HG03520 (cell line): ENCODE measurements around the gene MCL1.

Source experiments
- ATAC-seq: cut with Tn5 transposase; IDR thresholded peaks from one replicate; pipeline ENCODE4 v1.9.1; 2021; ENCODE audit warnings: mild to moderate bottlenecking, moderate library complexity; ENCODE audit not compliant: unreplicated experiment

MCL1 gene

GRCh38 chr1:150557813-150558212, 21.6 kb downstream of the MCL1 start:
- no peak for ATAC-seq

DNA sequence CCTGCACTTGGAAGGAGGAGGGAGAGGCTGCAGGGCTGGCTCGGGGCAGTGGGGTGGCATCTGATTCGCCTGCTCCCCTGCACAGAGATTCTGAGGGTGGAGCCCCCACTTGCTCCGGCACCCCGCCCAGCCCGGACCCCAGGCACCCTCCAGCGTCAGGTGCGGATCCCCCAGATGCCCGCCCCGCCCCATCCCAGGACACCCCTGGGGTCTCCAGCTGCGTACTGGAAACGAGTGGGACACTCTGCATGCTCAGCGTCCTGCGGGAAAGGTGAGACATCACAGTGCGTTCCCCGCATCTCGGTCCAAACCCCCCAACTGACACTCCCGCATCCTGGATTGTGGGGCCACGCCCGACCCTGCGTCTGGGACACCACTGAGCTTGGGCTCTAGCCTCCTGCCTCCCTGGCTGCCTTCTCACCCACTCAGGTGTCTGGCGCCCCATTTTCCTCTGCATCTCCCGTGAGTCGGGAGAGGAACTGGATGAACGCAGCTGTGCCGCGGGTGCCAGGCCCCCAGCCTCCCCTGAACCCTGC, 22.3 kb downstream of the MCL1 start:
- ATAC-seq, result no peak

- no peak for ATAC-seq
Measured at GRCh38 chr1:150555971-150556865, 23.2 kb downstream of the MCL1 start.

DNA sequence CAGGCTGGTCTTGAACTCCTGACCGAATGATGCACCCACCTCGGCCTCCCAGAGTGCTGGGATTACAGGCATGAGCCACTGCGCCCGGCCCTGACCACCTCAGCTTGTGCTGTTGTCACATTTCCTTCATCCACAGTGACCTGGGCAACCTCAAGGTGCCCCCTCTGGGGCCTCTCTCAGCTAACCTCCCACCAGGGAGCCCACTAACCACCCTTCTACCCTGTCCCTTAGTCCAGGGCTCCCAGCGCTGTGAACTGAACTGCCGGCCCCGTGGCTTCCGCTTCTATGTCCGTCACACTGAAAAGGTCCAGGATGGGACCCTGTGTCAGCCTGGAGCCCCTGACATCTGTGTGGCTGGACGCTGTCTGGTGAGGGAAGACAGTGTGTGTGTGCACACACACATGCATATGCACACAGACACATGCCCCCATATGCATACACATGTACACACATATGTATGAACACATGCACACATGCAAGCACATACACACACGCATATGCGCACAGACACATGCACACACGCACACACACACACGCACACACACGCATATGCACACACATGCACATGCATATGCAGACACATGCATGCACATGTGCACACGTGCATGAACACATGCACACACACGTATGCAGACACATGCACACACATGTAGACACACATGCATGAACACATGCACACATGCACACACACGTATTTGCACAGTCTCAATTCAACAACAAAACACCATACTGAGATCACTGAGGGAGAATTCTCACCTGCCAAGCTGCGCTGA, 24.0 kb downstream of the MCL1 start:
- ATAC-seq, result no peak

DNA sequence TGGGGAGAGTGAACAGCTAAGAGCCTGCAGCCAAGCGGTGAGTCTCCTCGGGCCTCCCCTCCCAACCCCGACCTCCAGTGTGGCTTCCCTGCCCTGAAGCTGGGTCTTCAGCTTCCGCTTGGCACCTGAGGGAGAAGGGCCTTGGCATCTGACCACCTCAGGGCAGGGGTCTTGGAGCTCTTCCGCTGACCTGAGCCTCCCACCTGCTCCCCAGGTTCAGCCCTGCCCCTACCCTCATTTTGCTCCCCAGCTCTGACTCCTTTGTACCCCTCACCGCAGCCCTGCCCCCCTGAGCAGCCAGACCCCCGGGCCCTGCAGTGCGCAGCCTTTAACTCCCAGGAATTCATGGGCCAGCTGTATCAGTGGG, 25.3 kb downstream of the MCL1 start:
- no peak for ATAC-seq

DNA sequence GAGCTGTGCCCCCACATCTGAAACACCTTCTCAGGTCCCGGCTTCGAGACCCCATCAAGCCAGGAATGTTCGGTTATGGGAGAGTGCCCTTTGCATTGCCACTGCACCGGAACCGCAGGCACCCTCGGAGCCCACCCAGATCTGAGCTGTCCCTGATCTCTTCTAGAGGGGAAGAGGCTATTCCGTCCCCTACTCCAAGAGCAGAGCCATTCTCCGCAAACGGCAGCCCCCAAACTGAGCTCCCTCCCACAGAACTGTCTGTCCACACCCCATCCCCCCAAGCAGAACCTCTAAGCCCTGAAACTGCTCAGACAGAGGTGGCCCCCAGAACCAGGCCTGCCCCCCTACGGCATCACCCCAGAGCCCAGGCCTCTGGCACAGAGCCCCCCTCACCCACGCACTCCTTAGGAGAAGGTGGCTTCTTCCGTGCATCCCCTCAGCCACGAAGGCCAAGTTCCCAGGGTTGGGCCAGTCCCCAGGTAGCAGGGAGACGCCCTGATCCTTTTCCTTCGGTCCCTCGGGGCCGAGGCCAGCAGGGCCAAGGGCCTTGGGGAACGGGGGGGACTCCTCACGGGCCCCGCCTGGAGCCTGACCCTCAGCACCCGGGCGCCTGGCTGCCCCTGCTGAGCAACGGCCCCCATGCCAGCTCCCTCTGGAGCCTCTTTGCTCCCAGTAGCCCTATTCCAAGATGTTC, 25.9 kb downstream of the MCL1 start:
- ATAC-seq, result no peak

DNA sequence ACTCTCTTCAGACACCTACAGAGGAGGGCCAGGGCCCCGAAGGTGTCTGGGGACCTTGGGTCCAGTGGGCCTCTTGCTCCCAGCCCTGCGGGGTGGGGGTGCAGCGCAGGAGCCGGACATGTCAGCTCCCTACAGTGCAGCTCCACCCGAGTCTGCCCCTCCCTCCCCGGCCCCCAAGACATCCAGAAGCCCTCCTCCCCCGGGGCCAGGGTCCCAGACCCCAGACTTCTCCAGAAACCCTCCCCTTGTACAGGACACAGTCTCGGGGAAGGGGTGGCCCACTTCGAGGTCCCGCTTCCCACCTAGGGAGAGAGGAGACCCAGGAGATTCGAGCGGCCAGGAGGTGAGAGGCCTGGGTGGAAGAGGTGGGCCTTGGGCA, 26.5 kb downstream of the MCL1 start:
- no peak for ATAC-seq

GRCh38 chr1:150552128-150552910, 27.1 kb downstream of the MCL1 start:
- ATAC-seq, result no peak

DNA sequence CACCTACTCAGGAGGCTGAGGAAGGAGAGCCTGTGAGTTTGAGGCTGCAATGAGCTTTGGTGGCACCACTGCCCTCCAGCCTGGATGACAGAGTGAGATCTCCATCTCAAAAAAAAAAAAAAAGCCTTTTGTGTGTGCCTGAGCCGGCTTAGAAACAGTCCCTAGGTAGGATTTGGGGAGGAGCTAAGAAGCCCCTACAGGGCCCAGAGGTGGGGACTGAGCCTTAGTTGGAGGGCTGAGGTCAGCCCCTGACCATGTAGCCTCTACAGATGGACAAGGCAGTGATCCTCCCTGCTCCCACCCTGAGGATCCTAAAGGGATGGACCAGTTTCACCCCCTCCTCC, 27.7 kb downstream of the MCL1 start:
- ATAC-seq, result no peak

- ATAC-seq, result no peak
Measured at GRCh38 chr1:150551051-150551783, 28.2 kb downstream of the MCL1 start.

GRCh38 chr1:150550222-150551050, 29.0 kb downstream of the MCL1 start:
- ATAC-seq, result no peak

DNA sequence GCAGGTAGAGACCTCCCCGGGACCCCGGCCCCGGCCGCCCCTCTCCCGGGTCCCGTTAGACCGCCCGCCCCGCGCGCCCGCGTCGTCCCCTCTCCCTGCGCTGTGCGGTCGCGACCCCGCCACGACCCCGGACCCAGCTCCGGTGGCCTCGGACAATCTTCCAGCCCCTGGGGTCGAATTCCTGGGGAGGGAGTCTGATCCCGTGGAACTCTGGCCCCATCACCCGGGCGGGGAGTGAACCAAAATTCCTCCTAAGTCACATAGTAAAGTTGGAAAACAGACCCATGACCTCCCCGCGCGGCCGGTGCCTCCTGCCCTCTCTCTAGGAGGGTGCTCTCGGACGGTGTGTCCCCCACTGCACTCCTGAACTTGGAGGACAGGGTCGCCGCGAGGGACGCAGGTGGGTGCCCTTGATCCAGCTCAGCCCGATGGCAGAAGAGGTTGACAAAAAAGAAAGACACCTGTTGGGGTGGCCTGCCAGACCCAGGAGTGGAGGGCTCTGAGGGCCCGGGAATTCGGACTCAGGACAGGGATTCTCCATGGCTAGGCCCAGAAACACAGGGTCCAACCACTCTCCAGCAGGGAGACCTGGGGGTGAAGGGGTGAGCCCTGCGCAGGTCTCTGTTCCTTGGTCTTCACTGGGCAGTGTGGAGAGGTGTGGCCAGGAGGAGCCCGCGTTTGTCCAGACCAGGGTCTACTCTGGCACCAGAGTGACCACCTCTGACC, 29.8 kb downstream of the MCL1 start:
- ATAC-seq, result no peak

GRCh38 chr1:150548632-150549495, 30.5 kb downstream of the MCL1 start, which contains the start of gene ADAMTSL4:
Gene ADAMTSL4 (plus strand): TSS chr1:150549408. CDS start chr1:150552289, 2,881 bp downstream.
- ATAC-seq, result no peak

DNA sequence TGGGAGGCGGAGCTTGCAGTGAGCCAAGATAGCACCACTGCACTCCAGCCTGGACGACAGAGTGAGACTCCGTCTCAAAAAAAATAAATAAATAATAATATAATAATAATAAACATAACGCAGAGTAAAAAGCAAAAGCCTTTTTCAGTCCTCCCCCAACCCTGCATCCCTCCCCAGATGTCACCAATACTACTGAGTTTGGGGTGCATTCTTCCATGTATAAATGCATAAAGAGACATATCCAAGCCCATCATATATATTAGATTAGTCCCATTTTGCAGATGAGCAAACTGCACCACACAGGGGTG, 31.1 kb downstream of the MCL1 start:
- no peak for ATAC-seq

GRCh38 chr1:150546294-150546937, 33.0 kb downstream of the MCL1 start:
- no peak for ATAC-seq

DNA sequence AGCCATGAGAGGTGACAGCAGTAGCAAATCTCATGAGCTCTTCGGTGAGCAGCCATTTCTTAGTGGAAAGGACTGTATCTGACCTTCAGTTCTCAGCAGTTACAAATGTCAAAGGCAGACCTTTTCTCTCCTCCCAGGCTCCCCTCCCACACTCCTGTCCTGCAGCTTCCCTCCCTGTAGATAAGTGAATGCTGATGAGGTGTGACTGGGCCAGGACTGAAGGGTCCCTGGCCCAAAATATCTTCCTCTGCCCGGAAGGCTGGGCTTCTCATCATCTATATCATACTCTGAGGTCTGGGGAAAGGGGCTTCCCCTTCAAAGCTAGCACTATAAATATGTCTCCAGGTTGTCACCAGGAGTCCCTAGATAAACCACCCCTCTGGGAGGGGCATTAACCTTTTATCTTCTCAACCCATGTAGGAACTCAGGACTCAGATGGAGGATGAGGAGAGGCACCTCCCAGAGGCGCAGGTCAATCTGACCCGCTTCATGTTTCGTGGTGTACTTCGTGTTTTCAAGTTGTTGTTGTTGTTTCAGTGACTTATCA, 33.9 kb downstream of the MCL1 start:
- no peak for ATAC-seq

DNA sequence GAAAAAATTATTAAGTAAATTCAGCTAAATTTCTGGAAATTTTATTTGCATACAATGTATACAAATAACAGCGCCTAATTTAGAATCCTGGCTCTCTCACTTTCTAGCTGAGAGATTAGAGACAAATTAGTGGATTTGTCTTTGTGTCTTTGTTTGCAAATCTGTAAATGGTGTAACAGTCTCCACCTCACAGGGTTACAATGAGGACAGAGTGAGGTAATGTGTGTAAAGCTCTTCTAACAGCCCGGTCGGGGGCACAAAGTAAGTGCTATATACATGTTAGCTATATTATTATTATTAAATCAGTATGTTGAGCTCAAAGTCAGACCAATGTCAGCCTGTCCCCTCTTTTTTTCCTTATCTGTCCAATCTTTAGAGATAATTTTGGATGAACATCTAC, 35.2 kb downstream of the MCL1 start:
- ATAC-seq, result no peak
